Subcutaneous adipose tissue (tissue), 4 donors: ENCODE results near the gene ANXA10. TPM values are rescaled to one million over a fixed set of nuclear protein-coding genes. Genes with fewer than 3 reads are reported as not detected.

Experiments
- CTCF ChIP-seq: fragments of 450-650 bp; IDR thresholded peaks from one replicate; pipeline ENCODE4 v1.5.1; 2016; ENCODE audit warnings: low read depth, mild to moderate bottlenecking, control low read depth, antibody characterized with exemption, moderate library complexity
- total RNA-seq, 4 donors: library from RNA; depleted of rRNA; stranded (reverse); fragments of >200 nt; gene quantifications; one replicate each; pipeline ENCODE4 v1.1.0, GENCODE V29; 2016

Gene ANXA10
- total RNA-seq, 4 donors from 2014 or later, result not detected

- no peak for TF ChIP-seq CTCF
Observed at GRCh38 chr4:168188754-168189153, 96.4 kb downstream of the ANXA10 start.

DNA sequence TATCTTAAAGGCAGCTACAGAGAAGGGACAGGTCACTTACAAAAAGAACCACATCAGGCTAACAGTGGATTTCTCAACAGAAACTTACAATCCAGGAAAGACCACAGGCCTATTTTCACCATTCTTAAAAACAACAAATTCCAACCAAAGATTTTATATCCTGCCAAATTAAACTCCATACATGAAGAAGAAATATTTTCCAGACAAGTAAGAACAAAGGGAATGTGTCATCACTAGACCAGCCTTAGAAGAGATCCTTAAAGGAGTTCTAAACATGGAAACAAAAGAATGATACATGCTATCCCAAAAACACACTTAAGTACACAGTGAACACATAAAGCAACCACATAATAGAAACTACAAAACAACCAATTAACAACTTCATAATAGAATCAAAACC is 105.6 kb downstream of the ANXA10 start:
- no peak for TF ChIP-seq CTCF

- no peak for TF ChIP-seq CTCF
Observed at GRCh38 chr4:168199260-168199957, 107.1 kb downstream of the ANXA10 start.

DNA sequence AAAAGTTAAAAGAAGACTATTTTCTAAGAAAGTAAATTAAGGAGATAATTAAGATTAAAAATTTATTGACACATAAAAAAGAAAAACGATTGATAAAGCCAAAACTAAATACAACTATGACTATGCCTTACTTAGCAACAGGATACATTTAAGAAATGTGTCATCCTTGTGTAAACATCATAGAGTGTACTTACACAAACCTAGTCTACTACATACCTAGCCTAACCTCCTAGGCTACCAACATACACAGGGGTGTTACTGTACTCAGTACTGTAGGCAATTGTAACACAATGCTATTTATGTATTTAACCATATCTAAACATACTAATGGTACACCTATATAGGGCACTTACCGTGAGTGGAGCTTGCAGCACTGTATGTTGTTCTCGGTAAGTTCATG is 108.3 kb downstream of the ANXA10 start:
- TF ChIP-seq CTCF, result no peak

GRCh38 chr4:168203233-168203911 is 111.0 kb downstream of the ANXA10 start:
- no peak for TF ChIP-seq CTCF

- no peak for TF ChIP-seq CTCF
Observed at GRCh38 chr4:168208957-168209614, 116.7 kb downstream of the ANXA10 start.

DNA sequence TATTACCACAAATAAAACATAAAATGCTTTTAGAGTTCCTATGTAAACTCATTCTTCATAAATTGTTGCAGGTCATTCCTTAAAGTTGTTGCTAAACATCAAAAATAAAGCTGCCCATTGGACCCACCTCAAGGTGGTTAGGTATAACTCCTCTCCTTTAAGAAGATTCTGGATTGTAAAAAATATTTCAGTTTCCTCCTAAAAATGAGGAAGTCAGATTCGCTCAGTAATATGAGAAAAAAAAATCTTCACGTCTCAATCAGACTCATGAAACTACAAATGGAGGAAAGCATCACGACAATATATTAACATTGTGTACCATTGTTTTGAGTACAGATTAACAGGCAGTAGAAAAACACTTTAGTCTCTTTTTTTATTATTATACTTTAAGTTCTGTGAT is 120.3 kb downstream of the ANXA10 start:
- no peak for TF ChIP-seq CTCF
